ENCODE measurements around the gene DLX6.

Gene DLX6

DNA sequence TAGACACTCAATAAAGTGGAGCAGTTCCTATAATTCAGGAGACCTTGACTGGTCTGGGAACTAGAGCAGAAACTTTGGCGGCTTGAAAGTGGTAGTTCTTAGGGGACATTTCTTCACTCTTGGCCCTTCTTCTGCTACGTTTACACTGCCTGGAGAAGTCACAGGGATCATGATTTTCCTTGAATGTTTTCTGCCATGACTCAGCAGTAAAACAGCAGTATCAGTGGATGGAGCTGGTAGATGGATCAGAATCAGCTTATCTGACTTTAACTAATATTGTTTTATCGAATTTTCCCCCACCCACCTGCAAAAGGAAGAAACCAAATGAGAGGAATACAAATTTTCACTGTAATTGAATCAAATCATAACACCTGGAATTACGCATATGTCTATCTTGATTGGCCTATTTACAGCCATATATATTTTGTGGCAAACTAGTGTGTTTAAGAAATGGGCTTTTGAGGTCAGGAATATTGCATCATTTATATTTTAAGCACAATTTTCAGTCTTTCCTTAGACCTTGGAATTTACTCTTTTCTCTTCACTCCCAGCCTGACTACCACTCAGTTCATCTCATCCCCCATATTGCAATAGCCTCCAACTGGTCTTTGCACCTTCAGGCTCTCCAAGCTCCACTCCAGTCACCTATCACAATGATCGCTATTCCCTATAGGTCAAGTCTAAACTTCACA is 34.2 kb downstream of the DLX6 start:
- Mint-ChIP-seq H3K27ac (no peak overlapping the region), H3K9me3 (peaks cover 0 to 2% of the 10 kb centered on the region in 2 donors), H3K4me3 (no peak overlapping the region), H3K4me1 (no peaks in the 10 kb centered on the region), H3K27me3 (peaks cover 29 to 41% of the 10 kb centered on the region in 2 donors), H3K36me3 (no peaks in the 10 kb centered on the region)
- no peak for DNase-seq
- no peak for ATAC-seq (replicated peaks)

DNA sequence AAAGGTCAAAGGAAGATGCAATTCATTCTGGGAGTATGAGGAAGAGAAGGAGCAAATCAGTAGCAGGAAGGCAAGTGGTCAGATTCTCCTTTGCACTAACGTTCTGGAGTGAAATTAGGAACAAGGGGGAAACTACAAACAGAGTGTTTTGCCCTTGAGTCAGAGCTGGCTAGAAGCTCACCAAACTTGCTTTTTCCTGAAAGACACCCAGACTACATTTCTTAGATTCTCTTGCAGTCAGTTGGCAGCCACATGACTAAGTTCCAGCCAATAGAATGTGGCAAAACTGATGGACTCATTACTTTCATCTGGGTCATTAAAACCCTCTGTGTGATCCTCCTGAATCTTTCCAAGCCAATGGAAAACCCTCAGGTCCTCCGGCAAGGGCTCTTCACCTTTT is 37.9 kb downstream of the DLX6 start:
- no peak for ATAC-seq (replicated peaks)
- Mint-ChIP-seq H3K4me1 (no peaks in the 10 kb centered on the region), H3K27ac (no peak overlapping the region), H3K4me3 (no peak overlapping the region), H3K36me3 (no peaks in the 10 kb centered on the region), H3K27me3 (peaks cover 36 to 62% of the 10 kb centered on the region in 2 donors), H3K9me3 (peaks cover 0 to 3% of the 10 kb centered on the region in 2 donors)
- no peak for DNase-seq
